K562 (cell line): ENCODE results near the gene NUDT22. TPM values are rescaled to one million over a fixed set of nuclear protein-coding genes. Genes with fewer than 3 reads are reported as not detected.

ENCODE experiments used
- EP300 ChIP-seq: IDR thresholded peaks from 2 replicates; pipeline ENCODE4 v1.6.1; 2012; ENCODE audit warnings: low read length, improper control_type of control experiment
- ETV5 ChIP-seq: sonication (generic); formaldehyde crosslinking; IDR thresholded peaks from 2 replicates; pipeline ENCODE4 v1.4.0; 2020; ENCODE audit warnings: low read depth, mild to moderate bottlenecking, missing genetic modification reagents
- HCFC1 ChIP-seq: IDR thresholded peaks from 2 replicates; pipeline ENCODE4 v1.6.1; 2012; ENCODE audit warnings: low read depth, low read length, improper control_type of control experiment
- JUND ChIP-seq, 2 experiments: IDR thresholded peaks; 2 replicates in 1 of 2; 3 replicates in 1 of 2; pipeline ENCODE4 v1.6.1; 2011; ENCODE audit warnings: borderline replicate concordance in 2 of 2, low read depth in 2 of 2, low read length in 2 of 2, improper control_type of control experiment in 1 of 2, missing biosample characterization in 1 of 2, missing genetic modification characterization in 1 of 2, missing genetic modification reagents in 1 of 2
- KLF16 ChIP-seq: IDR thresholded peaks from 2 replicates; pipeline ENCODE4 v1.6.1; 2016; ENCODE audit warnings: antibody characterized with exemption
- MAZ ChIP-seq, 2 experiments: fragments of 450-650 bp in 1 of 2; sonication (generic) in 1 of 2; formaldehyde crosslinking; IDR thresholded peaks in 1 of 2; conservative IDR thresholded peaks in 1 of 2; 2 replicates each; pipeline versions ENCODE4 v1.4.0 to v1.5.0; 2020; ENCODE audit warnings: mild to moderate bottlenecking in 1 of 2, missing genetic modification reagents in 1 of 2
- MCM7 ChIP-seq, 2 experiments: fragments of 450-650 bp; IDR thresholded peaks; 2 replicates each; pipeline ENCODE4 v1.6.1; 2016 to 2018
- MEIS2 ChIP-seq: fragments of 450-650 bp; IDR thresholded peaks from 2 replicates; pipeline ENCODE4 v1.6.1; 2014; ENCODE audit warnings: mild to moderate bottlenecking; ENCODE audit not compliant: partially characterized antibody
- POLR2H ChIP-seq: IDR thresholded peaks from 2 replicates; pipeline ENCODE4 v1.6.1; 2016; ENCODE audit warnings: missing genetic modification characterization, low read depth, mild to moderate bottlenecking, control low read depth, missing compliant biosample characterization, moderate library complexity
- SMARCA4 ChIP-seq: fragments of 450-650 bp; IDR thresholded peaks from 2 replicates; pipeline ENCODE4 v1.6.1; 2016
- SREBF1 ChIP-seq: fragments of 150-350 bp; IDR thresholded peaks from 2 replicates; pipeline ENCODE4 v1.6.1; 2014; ENCODE audit warnings: antibody characterized with exemption, low read depth, low read length, borderline replicate concordance
- TAF9B ChIP-seq: fragments of 450-650 bp; IDR thresholded peaks from 2 replicates; pipeline ENCODE4 v1.6.1; 2018; ENCODE audit warnings: mild to moderate bottlenecking; ENCODE audit not compliant: partially characterized antibody
- TOE1 ChIP-seq, 2 experiments: fragments of 450-650 bp in 1 of 2; sonication (generic) in 1 of 2; formaldehyde crosslinking in 1 of 2; IDR thresholded peaks; 2 replicates each; pipeline versions ENCODE4 v1.7.1 to v1.8.0; 2016 to 2022; ENCODE audit warnings: borderline replicate concordance in 2 of 2, mild to moderate bottlenecking in 2 of 2, antibody characterized with exemption in 1 of 2, inconsistent platforms in 1 of 2, low read depth in 1 of 2, missing genetic modification reagents in 1 of 2, moderate library complexity in 1 of 2
- polyA plus RNA-seq, 8 experiments: library from polyadenylated mRNA; depleted of rRNA in 4 of 8; stranded (reverse) in 5 of 8; unstranded in 3 of 8; fragments of >200 nt; fragmentation: Nextera tagmentation in 2 of 8; fragmentation: Illumina TruSeq in 1 of 8; extraction: Ambion mirVana in 2 of 8; extraction: Trizol in 1 of 8; gene quantifications; 2 replicates each; pipeline versions ENCODE4 v1.2.1 to v1.2.3, GENCODE V29; 2011 to 2014; ENCODE audit warnings: inconsistent platforms in 1 of 8, missing spikeins in 1 of 8
- total RNA-seq, 7 experiments: library from RNA; depleted of rRNA in 6 of 7; stranded (reverse); fragments of >200 nt in 6 of 7; fragmentation: Illumina TruSeq in 2 of 7; extraction: Trizol in 2 of 7; gene quantifications; 2 replicates each; pipeline versions ENCODE4 v1.2.1 to v1.2.3, GENCODE V29; 2011 to 2021; ENCODE audit warnings: low replicate concordance in 1 of 7
- TF ChIP-seq, protein P1 (sequence below), 2 experiments: IDR thresholded peaks; 2 replicates each; pipeline ENCODE4 v1.6.1; 2011; ENCODE audit warnings: borderline replicate concordance in 1 of 2, control low read depth in 1 of 2, low read depth in 1 of 2, low read length in 1 of 2, mild to moderate bottlenecking in 1 of 2, mixed read lengths in 1 of 2, moderate library complexity in 1 of 2; ENCODE audit not compliant: insufficient read depth in 1 of 2, insufficient read length in 1 of 2, poor library complexity in 1 of 2, severe bottlenecking in 1 of 2; ENCODE audit errors: extremely low read depth in 1 of 2
- TF ChIP-seq, protein P2 (sequence below): sonication (generic); formaldehyde crosslinking; IDR thresholded peaks from 2 replicates; pipeline ENCODE4 v1.8.0; 2022; ENCODE audit warnings: mild to moderate bottlenecking, missing genetic modification reagents
- TF ChIP-seq, protein P3 (sequence below), 2 experiments: fragments of 450-650 bp; conservative IDR thresholded peaks; 2 replicates each; pipeline ENCODE4 v1.6.1; 2017; ENCODE audit warnings: mild to moderate bottlenecking in 2 of 2, moderate library complexity in 2 of 2
- TF ChIP-seq, protein P4 (sequence below): fragments of 200-800 bp; sonication (Bioruptor generic); IDR thresholded peaks from 2 replicates; pipeline ENCODE4 v1.6.1; 2017; ENCODE audit warnings: missing genetic modification characterization, missing compliant biosample characterization
- TF ChIP-seq, protein P5 (sequence below): sonication (generic); formaldehyde crosslinking; IDR thresholded peaks from 2 replicates; pipeline ENCODE4 v1.8.0; 2023; ENCODE audit warnings: mild to moderate bottlenecking, missing genetic modification reagents

NUDT22 gene
- total and polyA plus RNA-seq, 9 of the 15 experiments (the other 6 are each of a cell fraction or from before 2014, with no cell fraction given), result 6.3 to 92.6 (median 37.4) TPM

DNA sequence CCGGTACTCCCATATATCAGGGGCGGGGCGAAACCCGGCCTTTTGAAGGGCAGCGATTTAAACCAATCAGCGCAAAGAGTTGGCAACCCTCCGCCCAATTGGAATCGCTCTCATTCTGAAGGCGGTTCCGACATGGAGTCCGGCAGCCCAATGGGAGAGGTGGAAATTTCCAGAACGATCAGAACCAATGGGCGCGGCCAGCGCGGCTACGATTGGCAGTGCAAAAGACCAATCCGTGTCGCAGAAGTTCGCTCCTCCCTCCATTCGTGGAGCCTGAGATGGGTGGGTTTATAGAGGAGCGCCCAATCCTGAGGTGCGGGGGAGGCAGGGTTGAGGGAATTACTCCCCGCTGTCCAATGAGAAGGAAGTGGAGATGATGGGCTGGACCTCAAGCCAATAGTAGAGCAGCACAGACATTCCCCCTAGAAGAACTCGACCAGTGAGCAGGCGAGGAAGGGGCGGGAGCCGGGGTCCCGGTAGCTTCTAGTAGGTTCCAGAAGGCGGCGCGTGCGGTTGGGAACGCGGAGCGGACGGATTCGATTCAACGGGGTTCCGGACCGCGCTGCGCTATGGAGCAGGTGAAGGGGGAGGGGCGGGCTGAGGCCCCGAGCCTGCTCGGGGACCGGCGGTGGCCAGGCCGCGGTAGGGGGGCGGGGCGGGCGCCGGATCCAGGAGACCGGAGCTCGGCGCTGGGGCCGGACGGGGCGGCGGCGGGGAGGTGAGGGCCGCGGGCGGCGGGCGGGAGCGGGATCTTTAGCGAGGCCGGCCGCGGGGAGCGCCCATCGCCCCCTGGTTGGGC, 40.2 kb upstream of the NUDT22 start, which contains the start of gene STIP1 (continued):
- TF ChIP-seq, protein P1, sequence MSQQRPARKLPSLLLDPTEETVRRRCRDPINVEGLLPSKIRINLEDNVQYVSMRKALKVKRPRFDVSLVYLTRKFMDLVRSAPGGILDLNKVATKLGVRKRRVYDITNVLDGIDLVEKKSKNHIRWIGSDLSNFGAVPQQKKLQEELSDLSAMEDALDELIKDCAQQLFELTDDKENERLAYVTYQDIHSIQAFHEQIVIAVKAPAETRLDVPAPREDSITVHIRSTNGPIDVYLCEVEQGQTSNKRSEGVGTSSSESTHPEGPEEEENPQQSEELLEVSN (IDR thresholded peaks at IDR 0.05; ENCODE audit: borderline replicate concordance in 1 of 2, extremely low read depth in 1 of 2, insufficient read depth in 1 of 2, insufficient read length in 1 of 2, low read depth in 1 of 2, low read length in 1 of 2, poor library complexity in 1 of 2, severe bottlenecking in 1 of 2), result peak; percentile 73 to 76
- peak; percentile 59; the same call in 1 of the 2 replicates for TF ChIP-seq EP300
- TF ChIP-seq TAF9B, result peak; percentile 32
- TF ChIP-seq, protein P2, sequence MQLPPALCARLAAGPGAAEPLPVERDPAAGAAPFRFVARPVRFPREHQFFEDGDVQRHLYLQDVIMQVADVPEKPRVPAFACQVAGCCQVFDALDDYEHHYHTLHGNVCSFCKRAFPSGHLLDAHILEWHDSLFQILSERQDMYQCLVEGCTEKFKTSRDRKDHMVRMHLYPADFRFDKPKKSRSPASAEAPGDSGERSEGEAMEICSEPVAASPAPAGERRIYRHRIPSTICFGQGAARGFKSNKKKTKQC (CRISPR knock-in tag), result no peak
- TF ChIP-seq MCM7 (IDR thresholded peaks at IDR 0.05), result no peak
- TF ChIP-seq SREBF1, result 0 out of 2 replicates have a peak, but pooled peaks have one; percentile 1
- TF ChIP-seq SMARCA4, result no peak
- peak; percentile 90 for TF ChIP-seq KLF16
- TF ChIP-seq, protein P3, sequence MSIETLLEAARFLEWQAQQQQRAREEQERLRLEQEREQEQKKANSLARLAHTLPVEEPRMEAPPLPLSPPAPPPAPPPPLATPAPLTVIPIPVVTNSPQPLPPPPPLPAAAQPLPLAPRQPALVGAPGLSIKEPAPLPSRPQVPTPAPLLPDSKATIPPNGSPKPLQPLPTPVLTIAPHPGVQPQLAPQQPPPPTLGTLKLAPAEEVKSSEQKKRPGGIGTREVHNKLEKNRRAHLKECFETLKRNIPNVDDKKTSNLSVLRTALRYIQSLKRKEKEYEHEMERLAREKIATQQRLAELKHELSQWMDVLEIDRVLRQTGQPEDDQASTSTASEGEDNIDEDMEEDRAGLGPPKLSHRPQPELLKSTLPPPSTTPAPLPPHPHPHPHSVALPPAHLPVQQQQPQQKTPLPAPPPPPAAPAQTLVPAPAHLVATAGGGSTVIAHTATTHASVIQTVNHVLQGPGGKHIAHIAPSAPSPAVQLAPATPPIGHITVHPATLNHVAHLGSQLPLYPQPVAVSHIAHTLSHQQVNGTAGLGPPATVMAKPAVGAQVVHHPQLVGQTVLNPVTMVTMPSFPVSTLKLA (conservative IDR thresholded peaks at IDR 0.05), result peak in 1 of 2 experiments; percentile 42
- TF ChIP-seq, protein P4, sequence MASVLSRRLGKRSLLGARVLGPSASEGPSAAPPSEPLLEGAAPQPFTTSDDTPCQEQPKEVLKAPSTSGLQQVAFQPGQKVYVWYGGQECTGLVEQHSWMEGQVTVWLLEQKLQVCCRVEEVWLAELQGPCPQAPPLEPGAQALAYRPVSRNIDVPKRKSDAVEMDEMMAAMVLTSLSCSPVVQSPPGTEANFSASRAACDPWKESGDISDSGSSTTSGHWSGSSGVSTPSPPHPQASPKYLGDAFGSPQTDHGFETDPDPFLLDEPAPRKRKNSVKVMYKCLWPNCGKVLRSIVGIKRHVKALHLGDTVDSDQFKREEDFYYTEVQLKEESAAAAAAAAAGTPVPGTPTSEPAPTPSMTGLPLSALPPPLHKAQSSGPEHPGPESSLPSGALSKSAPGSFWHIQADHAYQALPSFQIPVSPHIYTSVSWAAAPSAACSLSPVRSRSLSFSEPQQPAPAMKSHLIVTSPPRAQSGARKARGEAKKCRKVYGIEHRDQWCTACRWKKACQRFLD, result peak; percentile 78; the same call in 1 of the 2 replicates
- TF ChIP-seq JUND (IDR thresholded peaks at IDR 0.05; ENCODE audit: borderline replicate concordance, low read depth, low read length), result 0 out of 2 replicates have a peak, but pooled peaks have one; percentile 20
- 0 out of 3 replicates have a peak, but pooled peaks have one; percentile 21 for TF ChIP-seq JUND (tag; IDR thresholded peaks at IDR 0.05; ENCODE audit: borderline replicate concordance, low read depth, low read length)
- peak; percentile 18 to 22; a peak in 2 of 4 replicates for TF ChIP-seq MAZ (CRISPR knock-in tag; conservative IDR thresholded peaks at IDR 0.05 in 1 of 2, IDR thresholded peaks at IDR 0.05 in 1 of 2)
- 0 out of 2 replicates have a peak, but pooled peaks have one; percentile 27 for TF ChIP-seq ETV5 (CRISPR knock-in tag)
- TF ChIP-seq HCFC1, result 0 out of 2 replicates have a peak, but pooled peaks have one; percentile 42
- TF ChIP-seq, protein P5, sequence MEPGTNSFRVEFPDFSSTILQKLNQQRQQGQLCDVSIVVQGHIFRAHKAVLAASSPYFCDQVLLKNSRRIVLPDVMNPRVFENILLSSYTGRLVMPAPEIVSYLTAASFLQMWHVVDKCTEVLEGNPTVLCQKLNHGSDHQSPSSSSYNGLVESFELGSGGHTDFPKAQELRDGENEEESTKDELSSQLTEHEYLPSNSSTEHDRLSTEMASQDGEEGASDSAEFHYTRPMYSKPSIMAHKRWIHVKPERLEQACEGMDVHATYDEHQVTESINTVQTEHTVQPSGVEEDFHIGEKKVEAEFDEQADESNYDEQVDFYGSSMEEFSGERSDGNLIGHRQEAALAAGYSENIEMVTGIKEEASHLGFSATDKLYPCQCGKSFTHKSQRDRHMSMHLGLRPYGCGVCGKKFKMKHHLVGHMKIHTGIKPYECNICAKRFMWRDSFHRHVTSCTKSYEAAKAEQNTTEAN, result no peak
- 0 out of 2 replicates have a peak, but pooled peaks have one; percentile 6 for TF ChIP-seq TOE1 (IDR thresholded peaks at IDR 0.05; ENCODE audit: borderline replicate concordance)
- no peak for TF ChIP-seq TOE1 (CRISPR knock-in tag; IDR thresholded peaks at IDR 0.05; ENCODE audit: borderline replicate concordance, low read depth)
- peak; percentile 77 for TF ChIP-seq MEIS2
- TF ChIP-seq POLR2H (tag), result peak; percentile 77; the same call in 1 of the 2 replicates
